ENCODE measurements around the gene LRRFIP1.

The LRRFIP1 gene

GRCh38 chr2:237691029-237691907, 63.9 kb downstream of the LRRFIP1 start:
- no peak for DNase-seq

- peak; percentile 83 for DNase-seq
Observed at GRCh38 chr2:237691908-237692600, 64.7 kb downstream of the LRRFIP1 start.

GRCh38 chr2:237692601-237693290, 65.4 kb downstream of the LRRFIP1 start:
- DNase-seq, result peak; percentile 39

- peak; percentile 46 for DNase-seq
Observed at GRCh38 chr2:237693291-237693994, 66.1 kb downstream of the LRRFIP1 start.

- peak; percentile 37 for DNase-seq
Observed at GRCh38 chr2:237694415-237695194, 67.2 kb downstream of the LRRFIP1 start.

- peak; percentile 50 for DNase-seq
Observed at GRCh38 chr2:237695201-237695780, 67.9 kb downstream of the LRRFIP1 start.

GRCh38 chr2:237696461-237696860, 69.1 kb downstream of the LRRFIP1 start:
- peak; percentile 30 for DNase-seq

- no peak for DNase-seq
Observed at GRCh38 chr2:237697586-237698357, 70.4 kb downstream of the LRRFIP1 start.

GRCh38 chr2:237698358-237698694, 70.9 kb downstream of the LRRFIP1 start:
- DNase-seq, result no peak

- no peak for DNase-seq
Observed at GRCh38 chr2:237699870-237700511, 72.6 kb downstream of the LRRFIP1 start.

- DNase-seq, result peak; percentile 37
Observed at GRCh38 chr2:237700512-237701032, 73.2 kb downstream of the LRRFIP1 start.

- DNase-seq, result no peak
Observed at GRCh38 chr2:237701033-237701858, 73.9 kb downstream of the LRRFIP1 start.

GRCh38 chr2:237701859-237702390, 74.5 kb downstream of the LRRFIP1 start:
- peak; percentile 63 for DNase-seq

GRCh38 chr2:237702441-237703391, 75.3 kb downstream of the LRRFIP1 start:
- peak; percentile 90 for DNase-seq

GRCh38 chr2:237704501-237705434, 77.4 kb downstream of the LRRFIP1 start:
- DNase-seq, result peak; percentile 70

- DNase-seq, result no peak
Observed at GRCh38 chr2:237706257-237706656, 78.9 kb downstream of the LRRFIP1 start.

- DNase-seq, result no peak
Observed at GRCh38 chr2:237708065-237708398, 80.6 kb downstream of the LRRFIP1 start.

All from hematopoietic multipotent progenitor cell treated with erythropoietin and hydrocortisone succinate and interleukin-3 and kit ligand, for 8 days (in vitro differentiated cells).